GM21423 (cell line): ENCODE data around the gene ABCC10.

Source experiments
- ATAC-seq: cut with Tn5 transposase; IDR thresholded peaks from one replicate; pipeline ENCODE4 v1.9.1; 2021; ENCODE audit warnings: mild to moderate bottlenecking, moderate library complexity; ENCODE audit not compliant: unreplicated experiment

ABCC10 gene

DNA sequence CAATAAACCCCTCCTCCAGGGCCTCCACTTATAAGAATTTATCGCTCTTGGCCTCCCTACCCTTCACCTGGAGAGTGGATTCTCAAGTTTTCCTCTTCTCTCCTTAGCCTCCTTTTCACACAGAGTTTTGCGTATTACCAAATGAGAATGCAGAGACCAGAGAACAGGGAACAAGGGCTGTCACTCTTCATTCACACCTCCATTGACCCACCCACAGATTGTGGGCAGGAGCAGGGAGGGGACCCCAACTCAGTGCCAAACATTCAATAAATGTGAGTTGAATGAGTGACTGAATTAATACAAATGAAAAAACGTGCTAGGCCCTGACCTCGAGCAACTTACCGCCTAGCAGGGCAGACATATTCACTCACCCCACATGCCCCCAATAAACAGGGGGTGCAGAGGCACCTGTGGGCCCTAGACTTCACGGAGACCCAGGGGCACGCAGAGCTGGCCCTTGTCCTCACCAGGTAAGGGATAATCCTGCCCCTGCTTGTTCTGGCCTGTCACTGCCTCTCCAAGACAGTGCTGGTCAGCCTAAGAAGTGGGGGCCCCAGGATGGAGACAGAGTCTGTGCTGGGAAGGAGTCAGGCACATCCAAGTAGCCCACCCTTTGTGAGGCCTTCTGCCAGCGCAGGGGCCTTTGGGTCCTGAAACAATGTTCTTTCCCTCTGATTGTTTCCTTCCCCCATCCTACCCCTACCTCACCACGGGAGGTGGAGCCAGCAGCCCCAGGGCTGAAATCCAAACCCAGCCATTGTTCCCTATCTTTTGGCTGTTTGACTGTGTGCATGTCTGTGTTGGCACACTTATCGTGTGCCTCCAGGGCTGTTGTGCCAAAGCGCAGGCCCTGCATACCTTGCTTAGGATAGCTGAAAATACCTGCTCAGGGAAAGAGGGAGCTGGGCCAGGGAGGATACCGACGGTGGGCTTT lies 41.7 kb downstream of the ABCC10 start:
- ATAC-seq = no peak

DNA sequence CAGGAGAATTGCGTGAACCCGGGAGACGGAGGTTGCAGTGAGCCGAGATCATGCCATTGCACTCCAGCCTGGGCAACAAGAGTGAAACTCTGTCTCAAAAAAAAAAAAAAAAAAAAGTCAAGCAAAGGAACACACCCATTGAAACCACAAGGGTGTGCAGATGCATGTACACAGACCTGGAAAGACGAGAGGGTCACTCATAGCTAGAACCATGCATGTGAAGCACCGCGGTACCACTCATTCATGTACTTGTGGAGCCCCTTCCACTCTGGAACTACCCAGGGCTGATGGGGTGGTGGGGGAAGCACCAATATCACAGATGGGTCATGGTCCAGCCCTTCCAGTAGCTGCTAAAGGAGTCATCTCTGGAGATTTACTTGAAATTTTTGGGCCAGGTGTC lies 42.6 kb downstream of the ABCC10 start:
- no peak for ATAC-seq

DNA sequence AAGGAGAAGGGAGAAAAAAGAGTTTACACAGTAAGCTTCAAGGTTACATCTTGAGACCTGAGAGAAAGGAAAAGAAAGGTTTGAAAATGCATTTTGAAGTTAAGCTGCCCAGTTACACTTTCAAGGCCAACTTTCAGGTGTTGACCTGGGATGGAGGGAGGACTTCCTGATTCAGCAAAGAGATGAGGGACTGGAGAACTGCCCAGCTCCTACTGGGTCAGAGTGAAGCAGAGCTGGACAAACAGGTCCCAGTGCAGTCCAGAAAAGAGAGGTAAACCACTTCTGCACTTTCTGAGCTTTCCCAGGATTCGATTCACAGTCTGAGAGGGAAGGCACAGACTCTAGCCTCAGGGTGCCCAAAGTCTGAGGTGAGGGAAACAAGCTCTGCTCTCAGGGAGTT lies 44.1 kb downstream of the ABCC10 start:
- no peak for ATAC-seq

DNA sequence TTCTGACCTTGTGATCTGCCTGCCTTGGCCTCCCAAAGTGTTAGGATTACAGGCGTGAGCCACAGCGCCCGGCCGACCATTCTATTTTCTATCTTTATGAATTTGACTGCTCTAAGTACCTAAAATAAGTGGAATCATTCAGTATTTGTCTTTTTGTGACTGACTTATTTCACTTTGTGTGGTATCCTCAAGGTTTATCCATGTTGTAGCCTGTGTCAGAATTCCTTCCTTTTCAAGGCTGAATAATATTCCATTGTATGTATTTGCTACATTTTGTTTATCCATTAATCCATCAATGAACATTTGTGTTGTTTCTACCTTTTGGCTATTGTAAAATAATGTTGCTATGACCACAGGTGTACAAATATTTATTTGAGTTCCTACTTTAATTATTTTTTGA lies 45.2 kb downstream of the ABCC10 start:
- no peak for ATAC-seq

DNA sequence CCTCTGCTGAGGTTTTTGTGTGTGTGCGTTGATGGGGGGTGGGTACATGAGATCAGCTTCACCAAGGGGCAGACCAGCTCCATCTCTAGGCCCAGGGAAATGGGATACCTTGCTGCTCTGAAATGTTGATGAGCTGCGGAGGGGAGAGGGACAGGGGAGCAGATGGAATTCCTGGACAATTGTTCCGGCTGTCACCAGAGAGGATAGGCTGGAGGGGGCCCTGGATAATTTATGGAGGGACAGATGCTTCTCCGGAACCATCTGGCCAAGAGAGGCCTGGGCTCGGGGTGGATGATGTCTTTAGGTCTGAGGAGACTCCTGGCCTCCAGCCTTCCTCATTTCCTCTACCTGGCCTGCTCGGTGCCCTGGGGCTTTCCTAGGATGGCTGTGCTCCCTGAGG lies 48.2 kb downstream of the ABCC10 start:
- no peak for ATAC-seq

DNA sequence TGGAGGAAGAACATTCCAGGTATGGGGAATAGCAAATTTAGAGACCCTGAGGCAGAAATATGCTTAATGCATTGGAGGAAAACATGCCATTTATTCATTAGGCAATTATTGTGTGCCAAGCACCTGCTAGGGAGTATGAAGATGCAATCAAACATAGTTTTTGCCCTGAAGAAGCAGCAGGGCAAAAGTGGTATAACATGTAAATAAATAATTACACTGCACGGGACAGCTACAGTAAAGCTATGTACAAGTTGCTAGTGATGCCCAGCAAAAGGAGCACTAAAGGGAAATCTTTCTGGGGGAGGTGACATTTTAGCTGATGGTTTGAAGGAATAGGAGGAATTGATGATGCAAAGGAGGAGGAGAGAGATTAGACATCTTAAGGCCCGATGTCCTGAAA lies 49.4 kb downstream of the ABCC10 start:
- no peak for ATAC-seq

DNA sequence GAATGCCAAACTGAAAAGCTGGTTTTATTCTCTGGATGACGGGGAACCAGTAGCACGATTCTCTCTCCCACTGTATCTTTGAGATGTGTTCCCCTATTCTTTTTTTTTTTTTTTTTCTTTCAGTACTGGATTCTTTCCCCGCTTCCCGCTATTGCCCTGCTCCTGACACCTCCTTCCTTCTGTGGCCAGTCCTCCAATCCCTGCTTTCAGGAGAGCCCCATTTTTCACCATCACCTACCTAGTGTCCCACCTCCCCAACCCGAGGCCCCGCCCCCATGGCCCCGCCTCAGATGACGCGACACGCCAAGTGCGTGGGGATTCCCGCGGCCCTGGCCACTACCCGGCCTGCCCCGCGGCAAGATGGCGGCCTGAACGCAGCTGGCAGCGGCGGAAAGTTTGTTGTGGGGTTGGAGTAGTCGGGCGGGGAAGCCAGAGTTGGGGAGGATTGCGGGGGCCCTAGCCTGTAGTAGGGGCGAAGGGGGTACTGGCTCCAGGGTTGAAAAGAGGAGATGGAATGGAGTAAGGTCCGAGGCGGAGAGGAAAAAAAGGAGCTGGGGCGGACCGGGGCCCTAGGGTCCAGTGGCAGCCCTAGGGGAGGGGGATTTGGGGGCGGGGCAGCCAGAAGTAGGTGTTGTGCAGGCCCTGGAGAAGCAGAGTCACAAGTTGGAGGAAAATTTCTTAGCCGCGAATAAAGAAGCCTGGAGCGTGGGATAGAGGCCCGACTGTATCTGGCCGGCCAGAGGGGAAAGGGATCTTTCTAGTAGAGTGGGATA lies 50.1 kb downstream of the ABCC10 start, which contains the start of gene TJAP1:
TSS of gene TJAP1 (plus strand) at position 336 of the 773 bp plus-strand sequence. CDS start 21,432 bp downstream, outside the sequence.
- ATAC-seq = peak; percentile 94

DNA sequence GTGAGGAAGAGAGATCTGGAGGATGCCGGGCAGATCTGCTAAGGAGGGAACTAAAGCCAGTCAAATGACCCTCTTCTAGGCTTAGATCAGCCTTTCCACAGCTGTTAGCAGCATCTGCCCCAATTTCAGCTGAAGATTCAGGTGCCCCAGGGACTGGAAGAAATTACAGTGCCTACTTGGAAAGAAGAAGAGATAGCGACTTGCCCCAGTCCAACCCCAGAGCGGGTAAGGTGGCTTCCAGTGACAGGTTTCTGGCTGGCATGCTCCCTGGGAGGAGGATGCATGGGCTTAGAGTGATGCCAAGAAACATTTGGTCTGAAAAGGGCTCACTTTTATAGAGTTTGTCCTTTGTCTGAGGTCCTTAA lies 50.6 kb downstream of the ABCC10 start:
- ATAC-seq = no peak

DNA sequence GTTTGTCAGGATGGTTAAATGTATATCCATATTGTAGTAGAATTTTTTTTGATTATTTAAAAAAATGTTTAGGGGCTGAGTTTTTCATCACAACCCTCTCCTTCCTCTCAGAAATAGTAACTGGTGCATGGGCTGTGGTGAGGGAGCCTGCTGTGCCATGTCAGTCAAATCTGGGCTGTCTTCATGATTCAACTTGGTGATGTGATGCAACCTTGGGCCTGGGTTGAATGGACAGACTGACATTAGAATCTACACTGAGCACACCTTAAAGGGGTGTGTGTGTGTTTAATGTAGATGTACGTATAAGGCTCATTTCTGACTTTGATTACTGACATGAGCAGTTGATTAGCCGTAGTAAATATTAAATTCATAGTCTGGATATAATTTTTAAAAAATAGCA lies 53.7 kb downstream of the ABCC10 start:
- ATAC-seq = no peak

DNA sequence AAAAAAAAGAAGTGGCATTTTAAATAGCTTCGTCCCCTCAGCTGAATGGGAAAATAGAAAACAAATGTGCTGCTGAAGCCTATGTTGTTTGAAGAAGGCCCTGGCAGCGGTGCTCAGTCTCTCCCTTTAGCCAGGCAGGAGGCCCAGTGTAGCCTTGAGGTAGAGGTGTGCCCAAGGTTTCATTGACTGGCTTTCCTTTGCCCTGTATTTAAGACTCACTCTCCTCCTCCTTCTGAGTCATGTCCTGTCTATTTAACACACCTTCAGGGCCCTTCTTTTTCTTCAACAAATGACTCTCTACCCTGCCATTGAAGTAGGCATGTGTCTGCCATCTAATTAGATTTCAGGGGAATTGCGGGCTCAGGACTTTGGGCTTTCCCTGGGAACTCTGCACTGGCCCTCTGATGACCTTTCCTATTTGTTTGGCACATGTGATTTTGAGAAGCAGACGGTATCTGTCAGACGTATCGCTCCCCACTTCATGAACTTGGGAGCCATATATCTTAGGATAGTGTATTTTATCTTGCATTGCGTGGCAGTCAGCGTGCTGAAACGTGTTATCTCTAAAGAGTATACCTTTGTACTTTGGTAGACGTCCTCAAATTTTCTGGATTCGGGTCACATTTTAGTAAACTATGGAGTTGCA lies 54.4 kb downstream of the ABCC10 start:
- no peak for ATAC-seq

DNA sequence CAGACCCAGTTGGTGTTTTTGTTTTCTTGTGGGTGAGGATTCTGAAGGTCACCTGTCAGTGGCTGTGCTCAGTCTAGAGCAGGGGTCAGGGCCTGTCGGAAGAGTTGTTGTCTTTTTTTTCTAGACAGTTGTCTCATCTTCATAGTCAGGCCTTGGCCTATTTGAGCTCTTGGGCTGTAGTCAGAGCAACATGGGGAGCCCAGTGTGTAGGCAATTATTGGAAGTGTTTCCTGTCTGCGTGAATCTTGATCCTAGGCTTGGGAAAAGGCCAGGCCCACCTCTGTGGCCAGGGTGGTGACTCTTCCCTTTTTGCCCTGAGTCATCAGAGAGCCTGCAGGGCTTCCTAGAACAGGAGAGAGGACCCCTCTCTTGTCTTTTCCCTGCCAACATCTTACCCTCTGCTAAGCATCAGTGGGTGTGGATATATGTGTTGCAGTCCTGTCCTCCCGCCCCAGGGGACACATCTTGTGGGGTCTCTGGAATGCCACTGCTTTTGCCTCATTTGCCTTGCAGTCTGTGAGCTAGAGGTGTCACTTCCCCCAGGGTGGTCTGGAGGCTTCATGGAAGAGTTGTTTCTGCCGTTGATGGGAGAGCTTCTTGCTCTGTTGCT lies 61.4 kb downstream of the ABCC10 start:
- ATAC-seq = no peak

DNA sequence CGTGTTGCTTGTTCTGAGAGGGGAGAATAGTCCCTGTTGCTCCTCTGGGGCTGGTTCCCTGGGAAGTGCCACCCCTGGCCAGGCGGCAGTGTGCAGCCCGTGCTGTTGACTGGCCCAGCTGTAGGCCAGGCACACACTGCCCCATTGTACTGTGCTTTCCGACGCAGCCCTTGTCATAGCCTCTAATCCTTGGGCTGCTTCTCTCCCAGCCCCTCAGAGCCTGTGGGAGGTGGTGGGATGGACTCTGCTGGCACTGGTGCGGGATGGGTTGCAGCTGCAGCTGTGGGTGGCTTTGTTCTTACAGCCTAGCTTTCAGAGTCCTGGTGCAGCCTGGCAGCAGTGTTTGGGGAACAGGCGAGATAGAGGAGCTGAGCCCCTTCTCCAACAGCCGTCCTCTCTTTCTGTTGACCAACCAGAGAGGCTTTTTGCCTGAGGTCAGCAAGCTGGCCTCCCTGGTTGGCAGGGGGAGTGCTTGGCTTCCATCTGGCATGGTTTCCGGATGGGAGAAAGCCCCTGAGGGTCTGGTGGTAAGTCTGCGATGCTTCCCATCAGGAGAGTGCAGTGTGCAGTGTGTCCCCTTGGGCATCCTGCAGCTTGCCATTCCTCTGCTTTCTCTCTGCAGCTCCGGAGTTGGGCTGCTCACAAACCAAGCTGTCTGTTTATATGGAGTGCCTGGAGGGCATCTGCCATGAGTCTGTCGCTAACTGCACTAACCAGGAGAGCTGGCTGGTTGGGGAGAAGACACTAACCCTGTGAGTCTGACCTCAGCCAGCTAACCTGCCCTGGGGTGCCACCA lies 62.1 kb downstream of the ABCC10 start:
- ATAC-seq = no peak

DNA sequence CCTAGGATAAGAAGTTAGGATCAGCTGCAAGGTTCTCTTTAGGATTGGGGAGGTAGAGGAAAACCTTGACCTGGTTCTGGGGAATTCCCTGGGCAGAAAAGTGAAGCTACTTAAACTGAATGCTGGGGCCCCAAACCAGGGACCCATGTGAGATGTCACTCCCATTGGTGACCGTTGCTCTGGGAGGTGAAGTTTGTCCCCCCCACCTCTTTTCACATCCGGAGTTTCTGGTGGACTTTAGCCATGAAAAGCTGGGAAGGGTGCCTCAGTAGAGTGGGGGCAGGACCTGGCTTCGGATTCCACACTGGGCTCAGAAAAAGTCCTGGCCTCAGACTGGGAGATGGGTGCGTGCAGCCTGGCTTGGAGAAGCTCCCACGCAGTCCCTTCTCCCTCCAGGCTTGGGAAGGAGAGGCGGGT lies 63.2 kb downstream of the ABCC10 start:
- no peak for ATAC-seq

DNA sequence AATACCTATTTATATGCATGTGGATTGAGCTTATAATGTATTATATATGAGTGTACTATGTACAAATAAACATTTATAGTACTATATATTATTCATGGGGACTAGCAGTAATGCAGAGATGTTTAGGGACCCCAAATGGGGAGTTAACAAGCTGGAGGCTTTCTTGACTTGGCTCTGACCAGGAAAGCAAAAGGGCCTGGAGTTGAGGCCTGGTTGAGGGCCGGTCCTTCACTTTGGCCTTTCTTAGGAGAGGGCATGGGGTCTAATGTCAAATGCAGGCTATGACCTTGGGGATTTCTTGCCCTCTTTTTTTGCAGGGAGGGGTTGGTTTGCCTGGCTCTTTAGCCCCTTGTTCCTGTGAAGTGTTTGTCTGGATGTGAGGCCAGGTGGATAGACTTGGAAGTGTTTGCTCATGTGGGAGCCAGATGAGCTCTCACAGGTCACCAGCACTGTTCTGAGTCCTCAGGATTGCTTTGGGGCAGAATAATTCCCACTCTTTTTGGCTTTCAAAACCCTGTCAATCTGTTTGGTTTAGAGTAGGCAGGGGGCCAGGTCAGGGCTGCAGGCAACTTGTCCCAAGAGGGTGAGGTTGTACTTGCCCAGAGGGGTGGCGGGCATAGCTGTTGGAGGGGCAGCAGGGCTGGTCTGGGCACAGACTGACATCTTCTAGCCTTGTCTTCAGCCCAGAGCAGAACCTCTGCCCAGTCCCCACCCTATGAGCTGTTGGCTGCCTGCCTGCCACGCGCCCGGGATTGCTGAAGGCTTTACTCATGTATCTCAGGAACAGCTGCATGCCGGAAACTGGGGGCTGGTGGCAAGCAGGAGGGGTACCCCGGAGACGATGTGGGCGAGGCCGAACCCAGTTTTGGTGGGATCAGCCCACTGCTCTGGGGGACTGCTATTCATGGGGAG lies 64.7 kb downstream of the ABCC10 start:
- ATAC-seq = no peak

DNA sequence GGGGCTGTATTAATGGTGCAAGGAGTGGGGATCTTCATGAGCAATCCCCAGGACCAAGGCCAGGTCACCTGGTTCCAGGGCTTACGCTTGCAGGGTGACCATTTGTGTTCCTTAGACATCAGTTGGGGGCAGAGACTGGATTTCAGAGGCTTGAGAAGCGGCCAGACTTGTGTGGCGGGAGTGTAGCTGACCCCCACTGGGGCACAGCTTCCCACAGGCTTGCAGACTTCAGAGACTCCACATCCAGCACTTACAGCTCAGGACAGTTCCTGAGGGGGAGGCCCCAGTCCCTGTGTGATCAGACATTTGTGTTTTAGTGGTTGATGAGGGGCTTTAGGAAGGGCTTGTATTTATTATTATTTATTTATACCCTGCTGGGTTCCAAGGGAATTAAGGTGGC lies 65.3 kb downstream of the ABCC10 start:
- no peak for ATAC-seq

DNA sequence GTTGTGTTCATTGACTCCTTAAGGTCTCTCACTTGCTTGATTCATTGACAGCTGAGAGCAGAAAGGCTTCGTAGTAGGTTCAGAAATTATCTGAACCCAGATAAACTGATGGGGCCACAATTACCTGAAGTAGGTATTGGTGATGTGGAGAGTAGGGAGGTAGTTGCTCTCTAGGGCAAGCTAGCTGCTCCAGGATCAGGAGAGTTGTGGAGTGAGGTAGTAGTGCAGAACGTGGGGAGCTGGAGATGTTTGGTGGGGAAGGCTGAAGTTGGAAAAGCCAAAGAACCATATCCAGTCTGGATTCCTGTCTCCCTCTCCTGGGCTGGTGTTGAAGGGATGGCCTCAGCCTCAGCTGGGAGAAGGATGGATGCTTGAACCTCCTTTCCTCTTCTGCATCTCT lies 65.9 kb downstream of the ABCC10 start:
- ATAC-seq = no peak

DNA sequence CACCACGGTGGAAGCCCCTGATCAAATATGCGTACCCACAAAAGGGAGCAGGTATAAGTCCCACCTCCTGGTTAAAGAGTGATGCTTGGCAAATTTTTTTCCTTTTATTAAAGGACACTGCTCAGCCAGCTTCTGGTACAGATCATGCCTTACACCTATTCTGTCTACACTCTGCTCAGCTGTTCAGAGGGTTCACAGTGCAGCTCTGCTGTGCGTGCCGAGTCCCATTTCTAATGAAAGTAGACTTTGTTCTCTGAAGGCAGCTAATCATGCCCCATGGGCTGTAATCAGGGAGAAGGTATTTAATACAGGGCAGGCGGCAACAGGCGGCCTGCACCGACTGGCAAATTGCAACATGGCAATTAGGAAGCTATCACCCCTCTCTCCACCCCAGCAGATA lies 66.5 kb downstream of the ABCC10 start:
- no peak for ATAC-seq

DNA sequence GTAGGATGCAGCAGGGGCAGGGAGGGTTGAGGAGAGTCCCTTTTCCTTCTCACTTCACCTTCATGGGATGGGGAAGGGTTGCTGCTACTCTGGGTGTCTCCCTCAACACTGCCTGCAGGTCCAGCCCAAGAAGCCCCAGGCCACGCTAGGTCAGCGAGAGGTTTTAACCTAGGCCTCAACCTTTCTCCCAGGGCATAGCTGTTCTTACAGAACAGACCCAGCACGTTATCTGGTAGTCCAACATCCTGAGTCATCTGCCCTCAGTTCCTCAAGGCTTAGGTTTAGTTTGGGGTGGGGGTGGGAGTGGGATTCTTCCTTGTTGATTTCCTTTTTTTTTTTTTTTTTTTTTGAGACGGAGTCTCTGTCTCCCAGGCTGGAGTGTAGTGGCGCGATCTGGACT lies 67.0 kb downstream of the ABCC10 start:
- no peak for ATAC-seq

DNA sequence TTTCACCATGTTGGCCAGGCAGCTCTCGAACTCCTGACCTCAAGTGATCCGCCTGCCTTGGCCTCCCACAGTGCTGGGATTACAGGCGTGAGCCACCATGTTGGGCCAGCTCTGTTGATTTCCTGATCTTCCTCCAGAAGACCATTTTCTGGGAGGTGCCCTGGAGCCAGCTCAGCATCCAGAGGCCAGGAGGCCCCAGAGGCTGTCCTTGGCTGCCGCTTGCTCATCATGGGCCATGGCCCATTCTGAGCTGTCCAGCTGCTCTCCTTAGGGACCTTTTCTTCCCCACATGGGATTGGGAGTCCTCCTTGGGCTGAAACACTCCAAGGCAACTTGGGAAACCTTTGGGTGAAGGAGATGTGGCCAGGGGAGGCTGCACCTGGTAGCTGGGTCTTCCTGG lies 67.4 kb downstream of the ABCC10 start:
- ATAC-seq = no peak
